GM19324 (cell line): ENCODE results near the gene LSM10.
A peak's percentile ranks its signal among the peaks of the same experiment; 100 is the strongest.

Experiments
- ATAC-seq: cut with Tn5 transposase; IDR thresholded peaks from one replicate; pipeline ENCODE4 v1.9.1; 2021; ENCODE audit warnings: mild to moderate bottlenecking, moderate library complexity; ENCODE audit not compliant: unreplicated experiment, low FRiP score

Gene LSM10

DNA sequence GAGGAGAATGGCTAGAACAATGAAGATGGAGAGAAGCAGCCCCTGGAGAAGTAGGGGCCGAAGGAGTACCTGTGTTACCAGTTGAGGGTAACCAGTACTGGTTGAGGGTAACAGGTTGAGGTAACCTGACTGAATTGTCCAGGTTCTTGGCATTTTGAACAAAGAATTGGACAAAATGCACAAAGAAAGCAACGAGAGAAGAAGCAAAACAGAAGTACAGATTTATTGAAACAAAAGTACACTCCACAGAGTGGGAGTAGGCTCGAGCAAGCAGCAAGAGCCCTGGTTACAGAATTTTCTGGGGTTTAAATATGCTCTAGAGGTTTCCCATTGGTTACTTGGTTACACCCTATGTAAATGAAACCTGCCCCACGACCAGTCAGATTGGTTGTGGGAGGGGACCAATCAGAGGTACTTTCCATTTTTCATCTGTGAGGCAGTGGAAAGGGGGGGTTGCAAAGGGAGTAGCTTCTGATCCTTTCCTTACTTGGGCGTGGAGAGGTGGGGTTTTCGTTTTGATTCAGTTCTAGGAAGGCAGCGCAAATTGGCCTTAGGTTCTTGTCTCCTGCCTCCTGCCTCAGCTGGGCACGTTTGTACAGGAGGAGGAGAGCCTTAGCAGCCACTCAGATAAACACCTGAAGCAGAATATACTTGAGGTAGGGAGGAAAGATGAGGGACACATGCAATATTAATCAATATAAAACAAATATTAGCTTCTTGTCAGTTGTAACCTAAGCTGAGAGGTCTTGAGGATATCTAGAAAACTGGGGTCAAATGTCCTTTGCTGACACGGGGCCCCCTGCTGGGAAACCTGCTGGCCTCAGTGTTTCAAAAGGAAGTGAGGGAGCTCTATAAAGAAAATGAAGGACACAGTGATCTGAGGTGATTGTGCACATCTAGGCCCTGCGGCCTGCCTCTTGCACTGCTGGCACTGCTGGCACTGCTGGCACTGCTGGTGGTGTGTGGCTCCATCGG, 14.3 kb upstream of the LSM10 start:
- ATAC-seq, result no peak

DNA sequence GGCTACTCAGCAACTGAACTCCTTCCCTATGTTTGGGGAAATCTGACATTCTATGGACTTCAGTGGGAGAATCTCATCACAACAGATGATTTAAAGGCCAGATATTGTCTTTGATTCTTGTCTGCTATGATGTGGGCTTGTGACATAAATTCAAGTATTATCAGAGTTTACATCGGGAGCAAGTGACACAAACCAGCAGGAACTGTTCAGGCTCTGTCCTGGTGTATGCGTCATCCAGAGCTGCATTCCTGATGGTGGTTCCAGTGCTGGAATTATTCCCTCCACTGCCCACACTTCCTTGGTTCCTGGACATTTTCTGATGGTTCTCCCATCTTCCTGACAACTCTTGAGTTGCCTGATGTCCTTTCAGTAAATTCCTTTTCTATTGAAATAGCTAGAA, 10.8 kb upstream of the LSM10 start:
- no peak for ATAC-seq

DNA sequence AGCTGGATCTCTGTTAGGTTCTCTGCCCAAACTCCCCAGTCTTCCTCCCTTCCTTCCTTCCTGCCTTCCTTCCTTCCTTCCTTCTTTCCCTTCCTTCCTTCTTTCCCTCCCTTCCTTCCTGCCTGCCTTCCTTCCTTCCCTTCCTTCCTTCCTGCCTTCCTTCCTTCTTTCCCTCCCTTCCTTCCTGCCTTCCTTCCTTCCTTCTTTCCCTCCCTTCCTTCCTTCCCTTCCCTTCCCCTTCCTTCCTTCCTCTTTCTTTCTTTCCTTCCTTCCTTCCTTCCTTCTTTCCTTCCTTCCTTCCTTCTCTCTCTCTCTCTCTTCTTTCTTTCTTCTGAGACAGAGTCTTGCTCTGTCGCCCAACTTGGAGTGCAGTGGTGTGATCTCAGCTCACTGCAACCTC, 8.7 kb upstream of the LSM10 start:
- ATAC-seq, result no peak

DNA sequence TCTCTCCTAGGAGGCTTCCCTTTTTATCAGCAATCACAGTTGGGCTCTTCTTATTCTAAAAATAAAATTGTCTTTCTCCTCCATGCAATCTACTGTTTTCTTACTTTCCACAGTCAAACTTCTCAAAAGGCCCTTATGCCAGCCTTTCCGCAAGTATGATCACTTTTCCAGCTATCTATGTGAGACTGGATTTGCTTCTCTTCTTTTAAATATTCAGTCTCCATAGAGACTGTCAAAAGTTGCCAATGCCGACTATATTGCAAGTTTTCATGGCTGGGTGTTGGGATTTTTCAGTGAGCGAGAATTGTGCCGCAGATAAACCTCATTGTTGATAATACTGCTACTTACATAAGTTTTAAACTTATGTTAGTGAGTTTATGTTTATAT, 4.8 kb upstream of the LSM10 start:
- no peak for ATAC-seq

DNA sequence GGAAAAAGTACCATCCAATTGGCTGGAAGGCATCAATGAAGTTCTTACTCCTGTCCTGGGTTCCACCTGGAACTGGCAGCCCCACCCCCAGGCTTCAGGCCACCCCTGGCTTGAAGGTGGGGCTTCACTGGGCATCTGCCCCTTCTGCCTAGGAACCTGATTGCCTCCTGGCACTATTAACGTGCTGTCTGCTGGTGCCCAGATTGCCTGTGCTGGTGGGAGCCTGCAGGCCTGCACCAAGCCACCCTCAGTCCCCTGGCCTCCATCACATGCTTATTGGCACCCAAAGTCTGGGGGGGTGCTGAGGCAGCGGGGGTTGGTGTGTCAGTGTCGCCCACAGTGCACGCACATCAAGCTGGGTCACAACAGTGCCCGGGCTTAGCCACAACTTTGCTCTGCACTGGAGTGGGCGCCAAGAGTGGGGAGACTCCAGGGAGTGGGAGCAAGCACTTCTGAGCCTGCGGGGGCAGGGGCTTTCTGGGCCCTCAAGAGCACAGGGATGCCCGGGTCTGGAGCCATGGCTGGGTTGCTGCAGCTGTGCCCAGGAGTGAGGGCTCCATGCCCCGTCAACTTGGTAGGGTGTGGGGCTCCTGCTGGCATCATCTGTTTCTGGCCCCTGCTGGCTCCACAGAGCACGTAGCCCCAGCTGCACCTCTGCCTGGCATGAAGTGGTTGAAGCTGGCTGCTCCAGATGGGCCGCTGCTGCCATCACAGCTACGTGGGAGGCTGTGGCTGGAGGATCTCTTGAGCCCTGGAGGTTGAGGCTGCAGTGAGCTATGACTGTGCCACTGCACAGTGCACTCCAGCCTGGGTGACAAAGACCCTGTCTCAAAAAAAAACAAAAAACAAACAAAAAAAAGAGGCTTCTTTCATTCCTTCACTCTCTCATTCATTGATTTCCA, 4.1 kb upstream of the LSM10 start:
- ATAC-seq, result no peak

DNA sequence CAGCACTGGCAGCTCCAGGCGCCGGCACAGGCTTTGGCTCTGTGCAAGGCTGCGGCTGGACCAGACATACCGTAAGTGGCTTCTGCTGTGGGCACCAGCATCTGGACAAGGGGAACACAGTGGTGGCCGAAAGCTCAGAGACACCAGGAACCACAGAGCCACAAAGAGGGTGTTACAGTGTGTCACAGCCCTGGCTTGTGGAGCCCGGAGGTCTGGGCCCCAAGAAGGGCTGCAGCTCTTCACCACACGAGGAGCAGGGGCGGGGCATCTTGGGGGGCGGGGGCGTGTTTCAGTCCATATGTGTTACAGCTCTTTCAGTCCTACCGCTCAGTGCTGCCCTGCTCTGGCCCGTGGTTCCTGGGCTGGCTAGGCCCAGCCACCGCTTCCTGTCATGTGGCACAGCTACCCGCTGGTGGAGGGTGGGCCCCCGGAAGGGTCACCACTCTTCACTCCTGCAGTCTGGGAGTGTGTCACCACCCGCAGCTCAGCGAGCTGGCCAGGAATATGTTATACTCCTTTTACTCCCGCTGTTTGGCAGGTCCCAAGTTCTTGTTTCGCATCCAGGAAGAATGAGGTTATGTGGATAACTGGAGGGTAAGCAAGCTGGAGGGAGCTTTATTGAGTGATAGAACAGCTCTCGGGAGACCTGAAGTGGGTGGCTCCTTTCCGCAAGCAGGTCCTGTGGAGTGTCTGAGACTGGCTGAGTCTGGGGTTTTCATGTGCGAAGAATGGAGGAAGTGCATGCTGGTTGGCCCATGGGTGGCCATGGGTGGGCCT, 3.3 kb upstream of the LSM10 start:
- no peak for ATAC-seq

DNA sequence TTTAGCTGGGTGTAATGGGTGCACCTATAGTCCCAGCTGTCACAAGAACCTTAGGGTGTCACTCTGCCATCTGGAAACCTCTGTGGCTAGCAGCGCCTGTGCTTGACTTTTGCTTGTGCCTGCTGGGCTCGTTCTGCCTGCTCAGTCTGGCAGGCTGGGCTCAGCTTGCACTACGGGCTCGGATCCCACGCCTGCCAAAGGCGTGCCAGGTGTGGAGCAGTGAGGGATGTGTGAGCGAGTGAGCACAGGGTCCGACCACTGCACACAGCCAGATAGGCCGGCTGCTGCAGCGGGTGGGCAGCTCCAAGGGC, 2.8 kb upstream of the LSM10 start:
- ATAC-seq, result no peak

DNA sequence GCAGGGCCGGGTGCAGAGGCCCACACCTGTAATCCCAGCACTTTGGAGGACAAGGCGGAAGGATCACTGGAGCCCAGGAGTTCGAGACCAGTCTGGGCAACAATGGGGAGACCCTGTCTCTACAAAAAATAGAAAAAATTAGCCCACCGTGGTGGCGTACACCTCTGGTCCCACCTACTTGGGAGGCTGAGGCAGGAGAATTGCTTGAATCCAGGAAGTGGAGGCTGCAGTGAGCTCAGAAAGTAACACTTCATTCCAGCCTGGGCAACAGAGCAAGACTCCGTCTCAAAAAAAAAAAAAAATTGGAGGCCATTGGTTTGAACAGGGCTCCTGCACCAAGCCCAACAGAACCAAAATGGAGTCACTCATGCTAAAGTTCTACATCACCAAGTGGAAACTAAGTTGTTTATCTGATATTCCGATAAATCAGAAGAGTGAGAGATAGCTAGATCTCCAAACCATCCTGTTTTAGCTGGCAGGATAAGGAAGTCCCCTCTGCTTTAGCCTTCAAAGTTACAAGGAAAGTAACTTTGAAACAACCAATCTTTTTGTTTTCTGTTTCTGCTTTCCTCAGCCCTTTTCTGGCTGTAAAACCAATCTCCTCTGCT, 766 bp upstream of the LSM10 start:
- no peak for ATAC-seq

DNA sequence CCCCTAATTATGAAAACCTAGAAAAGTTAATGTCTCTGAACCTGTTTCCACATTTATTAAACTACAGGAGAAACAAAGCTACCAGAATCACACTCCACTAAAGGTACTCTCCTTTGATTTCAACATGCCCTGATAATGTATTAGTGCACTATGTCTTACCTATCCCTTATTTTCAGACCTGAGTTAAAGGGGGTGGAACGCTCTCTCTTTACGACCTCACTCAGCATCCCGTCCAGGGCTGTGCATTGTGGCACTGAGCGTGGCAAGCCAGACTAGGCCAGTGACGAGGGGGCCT, 678 bp downstream of the LSM10 start:
- ATAC-seq, result no peak

DNA sequence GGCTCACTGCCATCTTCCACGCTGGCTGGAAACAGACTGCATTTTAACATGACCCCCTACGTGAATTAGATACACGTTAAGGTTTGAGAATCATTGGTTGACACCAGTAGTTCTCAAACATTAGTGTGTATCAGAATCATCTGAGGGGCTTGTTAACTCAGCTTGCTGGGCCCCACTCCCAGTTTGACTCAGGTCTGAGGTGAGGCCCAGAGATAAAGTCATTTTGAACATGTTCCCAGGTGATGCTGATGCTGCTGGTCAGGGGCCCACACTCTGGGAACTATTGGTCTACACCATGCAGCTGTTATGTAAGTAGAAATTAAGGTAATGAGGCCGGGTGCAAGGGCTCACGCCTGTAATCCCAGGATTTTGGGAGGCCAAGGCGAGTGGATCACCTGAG, 1.3 kb downstream of the LSM10 start:
- ATAC-seq, result no peak

DNA sequence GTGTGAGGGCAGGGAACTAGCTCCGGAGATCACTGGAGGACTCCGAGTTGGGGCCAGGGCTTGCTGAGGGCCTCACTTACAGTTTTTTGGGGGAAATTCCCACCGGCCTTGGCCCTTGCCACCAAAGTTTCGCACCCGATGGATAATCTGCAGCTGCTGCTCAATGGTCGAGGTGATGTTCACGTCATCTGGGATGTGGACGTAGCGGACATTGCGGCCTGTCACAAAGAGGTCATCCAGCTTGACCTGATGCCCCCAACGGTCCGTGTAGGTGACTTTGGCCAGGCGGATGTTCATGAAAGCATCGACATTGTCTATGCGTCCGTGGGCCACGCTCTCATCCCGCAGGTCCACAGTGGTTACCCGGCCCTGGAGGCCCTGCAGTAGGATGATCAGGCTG, 4.0 kb downstream of the LSM10 start:
- no peak for ATAC-seq

DNA sequence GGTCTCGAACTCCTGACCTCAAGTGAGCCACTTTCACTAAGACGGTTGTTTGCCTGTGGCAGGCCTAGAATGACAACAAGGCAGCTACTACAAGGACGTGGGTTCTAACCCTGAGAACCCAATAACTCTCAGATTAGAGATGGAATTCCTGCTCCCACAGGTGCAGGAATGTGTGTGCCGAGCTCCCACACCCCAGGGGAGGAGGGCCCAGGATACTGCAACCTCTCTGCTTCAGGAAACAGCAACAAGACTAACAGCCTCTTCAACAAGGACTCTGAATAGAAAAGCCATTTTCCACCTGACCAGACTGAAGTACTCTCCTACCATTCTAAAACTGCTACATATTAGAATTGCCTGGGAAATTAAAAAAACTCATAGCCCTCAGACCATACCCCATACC, 4.9 kb downstream of the LSM10 start:
- no peak for ATAC-seq

DNA sequence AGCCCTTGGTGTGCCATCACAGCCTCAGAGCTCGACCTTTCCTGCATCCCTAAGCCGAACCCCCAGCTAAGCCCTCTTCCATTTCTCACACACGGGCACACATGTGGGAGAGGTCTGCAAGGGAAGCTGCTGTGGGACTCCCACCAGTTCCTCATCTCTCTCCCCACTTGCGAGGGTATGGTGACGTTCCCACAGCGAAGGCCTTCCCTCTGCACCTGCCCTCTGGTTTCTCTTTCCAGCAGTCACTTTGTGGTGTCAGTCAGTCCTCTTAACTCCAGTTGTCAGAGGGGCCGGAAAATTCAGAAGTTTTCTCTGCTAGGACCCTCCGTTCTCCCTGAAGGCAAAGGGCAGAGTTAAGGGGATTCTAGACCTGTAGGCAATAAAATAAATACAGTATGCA, 6.4 kb downstream of the LSM10 start:
- no peak for ATAC-seq

DNA sequence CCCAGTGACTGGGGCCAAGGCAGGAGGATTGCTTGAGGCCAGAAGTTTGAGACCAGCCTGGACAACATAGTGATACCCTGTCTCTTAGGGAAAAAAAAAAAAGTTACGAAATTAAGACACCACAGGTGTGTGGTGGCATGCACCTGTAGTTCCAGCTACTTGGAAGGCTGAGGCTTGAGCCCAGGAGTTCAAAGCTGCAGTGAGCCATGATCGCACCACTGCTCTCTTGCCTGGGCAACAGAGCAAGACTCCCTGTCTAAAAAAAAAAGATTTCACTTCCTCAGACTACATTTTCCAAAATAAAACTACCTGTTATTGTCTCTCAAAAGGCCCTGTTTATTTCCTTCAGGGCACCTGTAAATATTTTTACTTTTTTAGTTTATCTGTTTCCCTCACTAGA, 7.3 kb downstream of the LSM10 start:
- no peak for ATAC-seq

DNA sequence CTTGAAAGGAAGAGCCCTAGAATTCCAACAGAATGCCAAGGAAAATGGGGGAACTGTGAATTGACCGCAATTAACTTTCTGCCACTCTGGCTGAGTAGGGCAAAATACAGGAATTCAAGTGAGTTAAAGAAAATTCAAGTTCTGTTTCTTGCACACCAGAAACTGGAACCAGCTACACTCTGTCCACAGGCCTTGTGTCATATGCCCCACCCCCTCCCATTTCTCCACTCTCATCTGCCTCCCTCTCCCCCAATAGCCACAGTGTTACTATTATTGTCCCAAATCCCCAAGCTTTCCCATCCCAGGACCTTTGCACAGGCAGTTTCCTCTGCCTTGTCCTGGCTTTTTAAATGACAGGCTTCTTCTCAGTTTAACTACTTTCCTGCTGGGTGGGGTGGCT, 7.7 kb downstream of the LSM10 start:
- ATAC-seq, result no peak

DNA sequence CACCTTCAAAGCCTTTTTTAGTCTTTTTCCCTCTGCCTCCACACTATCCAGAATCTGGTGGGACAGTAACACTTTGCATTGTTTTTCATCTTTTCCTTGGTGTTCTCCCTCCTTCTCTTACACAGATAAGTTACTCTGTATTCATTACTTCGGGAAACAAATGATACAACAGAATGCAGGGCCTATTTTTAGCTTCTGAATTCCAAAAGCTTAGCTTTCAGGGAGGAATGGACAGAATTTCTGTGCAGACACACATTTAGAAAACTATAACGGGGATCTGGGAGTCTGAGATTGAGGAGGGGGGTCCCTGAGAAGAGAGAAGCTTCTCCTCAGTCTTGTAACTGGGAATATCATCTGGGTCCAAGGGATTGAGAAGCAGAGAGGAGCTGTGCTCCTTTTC, 8.4 kb downstream of the LSM10 start:
- no peak for ATAC-seq

DNA sequence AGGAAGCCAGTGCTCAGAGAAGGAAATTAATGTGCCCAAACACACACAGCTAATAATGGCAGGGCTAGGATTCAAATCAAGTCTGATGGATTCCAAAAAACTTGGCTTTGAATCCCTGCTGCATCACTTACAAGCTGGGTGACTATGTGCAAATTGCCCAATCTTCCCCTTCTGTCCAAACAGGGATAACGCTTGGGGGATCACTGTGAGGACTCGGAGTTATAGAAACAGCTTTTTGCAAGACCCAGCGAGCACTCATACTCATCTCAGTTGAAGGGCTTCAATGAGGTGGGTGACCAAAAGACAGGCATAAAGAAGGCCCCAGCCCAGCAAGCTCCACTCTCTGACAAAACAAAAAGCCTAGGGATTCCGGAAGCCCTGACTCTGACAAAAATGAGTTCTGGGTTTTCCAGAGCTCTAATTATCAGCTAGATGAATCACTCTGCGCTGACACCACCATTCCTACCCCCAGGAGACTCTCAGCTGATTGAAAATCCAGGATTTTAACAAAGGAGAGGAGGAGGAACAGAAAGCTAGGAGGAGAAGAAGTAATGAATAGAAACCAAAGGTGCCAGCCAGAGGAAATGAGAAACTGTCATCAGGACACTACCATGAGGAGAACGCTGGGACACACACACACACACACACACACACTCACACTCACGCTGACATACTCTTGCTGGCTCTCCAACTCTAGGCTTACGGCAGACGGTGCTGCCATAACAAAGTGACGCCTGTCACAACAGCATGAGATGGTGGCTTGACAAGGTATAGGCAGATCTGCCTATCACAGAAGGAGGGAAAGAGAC, 10.4 kb downstream of the LSM10 start:
- ATAC-seq, result no peak

DNA sequence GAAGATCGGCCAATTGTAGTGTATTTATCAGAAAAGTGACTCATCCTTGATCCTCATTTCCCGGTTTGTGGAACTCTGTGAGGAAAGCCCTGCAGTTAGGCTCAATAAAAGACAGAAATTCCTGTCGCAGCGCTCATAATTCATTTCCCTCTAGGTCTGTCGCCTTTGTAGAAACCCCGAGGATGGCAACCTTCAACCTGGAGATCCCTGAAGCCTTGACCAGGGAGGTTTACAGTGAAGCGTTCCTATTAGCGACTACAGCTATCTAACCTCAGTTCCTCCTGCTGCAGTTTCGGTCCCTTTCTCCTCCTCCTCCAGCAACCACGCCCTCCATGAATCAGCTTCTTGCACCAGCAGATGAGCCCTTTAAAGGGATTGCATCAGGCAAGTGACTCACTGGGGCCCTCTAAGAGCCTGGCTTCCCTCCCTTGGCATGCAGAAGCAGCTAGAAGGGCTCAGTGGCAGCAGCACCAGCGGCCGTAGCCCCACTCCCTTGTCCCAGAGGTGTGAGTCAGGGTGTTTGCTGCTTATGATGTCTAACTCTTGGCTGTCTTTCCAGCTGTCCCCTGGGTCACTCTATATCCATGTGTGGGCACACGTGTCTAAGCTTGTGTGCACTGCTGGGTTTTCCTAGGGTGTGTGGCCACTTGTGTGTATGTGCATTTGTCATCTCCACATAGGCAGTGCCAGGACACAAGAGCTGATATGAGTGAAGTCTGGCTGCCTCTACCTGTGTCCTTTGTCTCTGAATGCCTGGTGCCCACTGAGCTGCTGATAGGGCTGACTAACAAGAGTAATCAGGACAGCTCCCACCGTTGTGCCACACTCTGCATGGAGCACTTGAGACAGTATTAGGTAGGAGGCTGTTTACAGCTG, 11.2 kb downstream of the LSM10 start:
- peak; percentile 23 for ATAC-seq
